H9 (cell line): ENCODE measurements around the gene PEMT. TPM values are rescaled to one million over a fixed set of nuclear protein-coding genes. Genes with fewer than 3 reads are reported as not detected.
A peak's percentile ranks its signal among the peaks of the same experiment; 100 is the strongest.

Experiments
- DNase-seq: peaks from one replicate; pipeline ENCODE4 v3.0.0-alpha.2; 2017
- H2AFZ ChIP-seq: one replicate; pipeline ENCODE4 v1.6.1; 2013; ENCODE audit warnings: mild to moderate bottlenecking, low read length, control low read depth, moderate library complexity
- H2AK5ac ChIP-seq: 2 replicates; pipeline ENCODE4 v1.6.1; 2013; ENCODE audit warnings: low read length, control low read depth, mixed read lengths; ENCODE audit not compliant: insufficient read length
- H2BK120ac ChIP-seq: one replicate; pipeline ENCODE4 v1.6.1; 2013; ENCODE audit warnings: low read depth, mild to moderate bottlenecking, low read length, control low read depth, inconsistent platforms; ENCODE audit not compliant: poor library complexity, severe bottlenecking
- H2BK12ac ChIP-seq: 2 replicates; pipeline ENCODE4 v1.6.1; 2013; ENCODE audit warnings: low read length, control low read depth, mixed read lengths, low read depth; ENCODE audit not compliant: insufficient read length
- H2BK15ac ChIP-seq: 2 replicates; pipeline ENCODE4 v1.6.1; 2013; ENCODE audit warnings: low read depth, low read length, control low read depth
- H2BK20ac ChIP-seq: one replicate; pipeline ENCODE4 v1.6.1; 2013; ENCODE audit warnings: low read depth, mild to moderate bottlenecking, low read length, control low read depth, inconsistent platforms; ENCODE audit not compliant: poor library complexity, severe bottlenecking
- H2BK5ac ChIP-seq: 2 replicates; pipeline ENCODE4 v1.6.1; 2013; ENCODE audit warnings: low read length, control low read depth, mixed read lengths; ENCODE audit not compliant: insufficient read length
- H3K14ac ChIP-seq: 2 replicates; pipeline ENCODE4 v1.6.1; 2013; ENCODE audit warnings: low read length, control low read depth; ENCODE audit not compliant: insufficient read depth
- H3K18ac ChIP-seq: 2 replicates; pipeline ENCODE4 v1.6.1; 2013; ENCODE audit warnings: low read depth, mild to moderate bottlenecking, mixed read lengths, low read length, control low read depth; ENCODE audit not compliant: insufficient read length
- H3K23ac ChIP-seq: 2 replicates; pipeline ENCODE4 v1.6.1; 2013; ENCODE audit warnings: low read length, control low read depth, mixed read lengths, low read depth; ENCODE audit not compliant: insufficient read length
- H3K23me2 ChIP-seq: 2 replicates; pipeline ENCODE4 v1.6.1; 2013; ENCODE audit warnings: low read depth, mild to moderate bottlenecking, mixed read lengths, low read length, control low read depth; ENCODE audit not compliant: insufficient read length, poor library complexity, severe bottlenecking
- H3K27ac ChIP-seq: 2 replicates; pipeline ENCODE4 v1.5.1; 2013; ENCODE audit warnings: low read length, control low read depth, mixed read lengths, low read depth; ENCODE audit not compliant: insufficient read length
- H3K27me3 ChIP-seq: 2 replicates; pipeline ENCODE4 v1.6.1; 2013; ENCODE audit warnings: low read length, control low read depth, inconsistent platforms; ENCODE audit not compliant: insufficient read depth
- H3K4ac ChIP-seq: 2 replicates; pipeline ENCODE4 v1.6.1; 2013; ENCODE audit warnings: low read depth, mild to moderate bottlenecking, control low read depth, inconsistent platforms, low read length, moderate library complexity
- H3K4me1 ChIP-seq: 2 replicates; pipeline ENCODE4 v1.6.1; 2013; ENCODE audit warnings: low read length, control low read depth, inconsistent platforms; ENCODE audit not compliant: insufficient read depth
- H3K4me2 ChIP-seq: 2 replicates; pipeline ENCODE4 v1.6.1; 2013; ENCODE audit warnings: low read length, control low read depth, mixed read lengths; ENCODE audit not compliant: insufficient read length, insufficient read depth
- H3K56ac ChIP-seq: 2 replicates; pipeline ENCODE4 v1.6.1; 2013; ENCODE audit warnings: low read depth, mild to moderate bottlenecking, mixed read lengths, low read length, control low read depth; ENCODE audit not compliant: insufficient read length
- H3K79me1 ChIP-seq: 2 replicates; pipeline ENCODE4 v1.6.1; 2013; ENCODE audit warnings: low read depth, mild to moderate bottlenecking, moderate library complexity, low read length, control low read depth, inconsistent platforms; ENCODE audit not compliant: insufficient read depth, poor library complexity, severe bottlenecking
- H3K79me2 ChIP-seq: 2 replicates; pipeline ENCODE4 v1.6.1; 2013; ENCODE audit warnings: low read length, control low read depth, inconsistent platforms; ENCODE audit not compliant: insufficient read depth
- H3K9ac ChIP-seq: 2 replicates; pipeline ENCODE4 v1.6.1; 2013; ENCODE audit warnings: low read length, control low read depth, mixed read lengths; ENCODE audit not compliant: insufficient read length; ENCODE audit errors: extremely low read depth
- H3K9me3 ChIP-seq: one replicate; pipeline ENCODE4 v1.6.1; 2013; ENCODE audit warnings: low read depth, low read length, inconsistent platforms; ENCODE audit not compliant: control insufficient read depth
- H3T11ph ChIP-seq: one replicate; pipeline ENCODE4 v1.6.1; 2013; ENCODE audit warnings: mild to moderate bottlenecking, low read length, control low read depth, inconsistent platforms
- H4K20me1 ChIP-seq: one replicate; pipeline ENCODE4 v1.6.1; 2013; ENCODE audit not compliant: control insufficient read depth, insufficient read length, insufficient read depth
- H4K5ac ChIP-seq: 2 replicates; pipeline ENCODE4 v1.6.1; 2013; ENCODE audit warnings: low read depth, mild to moderate bottlenecking, mixed read lengths, low read length, control low read depth; ENCODE audit not compliant: insufficient read length
- H4K8ac ChIP-seq: replicated peaks from 2 replicates; pipeline ENCODE4 v1.6.1; 2013; ENCODE audit warnings: low read length, control low read depth, mixed read lengths, low read depth; ENCODE audit not compliant: insufficient read length
- H4K91ac ChIP-seq: 2 replicates; pipeline ENCODE4 v1.6.1; 2013; ENCODE audit warnings: low read depth, mild to moderate bottlenecking, moderate library complexity, mixed read lengths, low read length, control low read depth; ENCODE audit not compliant: insufficient read length
- H3K27ac Mint-ChIP-seq, 3 experiments: 2 replicates in 2 of 3; 3 replicates in 1 of 3; pipeline ENCODE4 v1.8.0; 2020 to 2021; ENCODE audit warnings: mixed read lengths in 3 of 3, mild to moderate bottlenecking in 1 of 3, moderate library complexity in 1 of 3
- H3K27me3 Mint-ChIP-seq: 2 replicates; pipeline ENCODE4 v1.8.0; 2021; ENCODE audit warnings: low read depth, mild to moderate bottlenecking, moderate library complexity, mixed read lengths
- H3K36me3 Mint-ChIP-seq, 3 experiments: 2 replicates in 2 of 3; 3 replicates in 1 of 3; pipeline ENCODE4 v1.8.0; 2020 to 2021; ENCODE audit warnings: low read depth in 3 of 3, mixed read lengths in 3 of 3; ENCODE audit not compliant: insufficient read depth in 1 of 3
- H3K4me1 Mint-ChIP-seq, 2 experiments: 2 replicates each; pipeline ENCODE4 v1.8.0; 2020; ENCODE audit warnings: mixed read lengths in 2 of 2
- H3K4me3 Mint-ChIP-seq, 2 experiments: 2 replicates in 1 of 2; 3 replicates in 1 of 2; pipeline ENCODE4 v1.8.0; 2020 to 2021; ENCODE audit warnings: mild to moderate bottlenecking in 2 of 2, mixed read lengths in 2 of 2, moderate library complexity in 1 of 2
- H3K9me3 Mint-ChIP-seq, 2 experiments: 2 replicates in 1 of 2; 3 replicates in 1 of 2; pipeline ENCODE4 v1.8.0; 2020; ENCODE audit warnings: mild to moderate bottlenecking in 2 of 2, mixed read lengths in 2 of 2, moderate library complexity in 1 of 2
- WGBS: extraction: QIAGEN DNeasy Blood & Tissue Kit; methylation state at CpG from one replicate; pipeline ENCODE4 v1.1.7; 2013; ENCODE audit warnings: missing lambda C conversion rate, low lambda C conversion rate, mixed read lengths; ENCODE audit not compliant: insufficient read length; ENCODE audit errors: extremely low coverage; 5-methylcytosine and 5-hydroxymethylcytosine counted together
- total RNA-seq: library from RNA; stranded (reverse); gene quantifications from 2 replicates; pipeline ENCODE4 v1.2.1, GENCODE V29; 2021
- TF ChIP-seq, protein P1 (sequence below): fragments of 200-600 bp; sonication (generic); conservative IDR thresholded peaks from 3 replicates; pipeline ENCODE4 v1.8.0; 2021; ENCODE audit warnings: antibody characterized with exemption, mild to moderate bottlenecking

PEMT gene
- total RNA-seq, 1 experiment from 2014 or later, result 63.2 TPM

GRCh38 chr17:17554266-17554665, 37.2 kb downstream of the PEMT start:
- H3K27ac Mint-ChIP-seq, result peak overlapping the region in 1 of 3 experiments; percentile 76; a peak in 1 of 7 replicates
- H3K9me3 Mint-ChIP-seq, result no peaks in the 10 kb centered on the region
- H4K8ac ChIP-seq, result no peak overlapping the region
- no peak overlapping the region for H3K9ac ChIP-seq
- no peaks in the 10 kb centered on the region for H3K27me3 Mint-ChIP-seq
- no peak for DNase-seq
- no peak overlapping the region for H3K27ac ChIP-seq
- H3K23me2 ChIP-seq, result no peaks in the 10 kb centered on the region
- no peak overlapping the region for H2BK20ac ChIP-seq
- H3K4me2 ChIP-seq, result no peak overlapping the region
- no peaks in the 10 kb centered on the region for H3K4me1 ChIP-seq
- H2BK5ac ChIP-seq, result no peak overlapping the region
- H3K9me3 ChIP-seq, result no peaks in the 10 kb centered on the region
- no peak overlapping the region for H3K4ac ChIP-seq
- H2AFZ ChIP-seq, result no peak overlapping the region
- no peak overlapping the region for H3T11ph ChIP-seq
- H2BK15ac ChIP-seq, result no peak overlapping the region
- no peak overlapping the region for H2AK5ac ChIP-seq
- H3K4me1 Mint-ChIP-seq, result peaks cover 8 to 12% of the 10 kb centered on the region in 2 experiments; a peak in 3 of 4 replicates
- no peaks in the 10 kb centered on the region for H3K79me2 ChIP-seq
- H3K56ac ChIP-seq, result no peak overlapping the region
- TF ChIP-seq, protein P1, sequence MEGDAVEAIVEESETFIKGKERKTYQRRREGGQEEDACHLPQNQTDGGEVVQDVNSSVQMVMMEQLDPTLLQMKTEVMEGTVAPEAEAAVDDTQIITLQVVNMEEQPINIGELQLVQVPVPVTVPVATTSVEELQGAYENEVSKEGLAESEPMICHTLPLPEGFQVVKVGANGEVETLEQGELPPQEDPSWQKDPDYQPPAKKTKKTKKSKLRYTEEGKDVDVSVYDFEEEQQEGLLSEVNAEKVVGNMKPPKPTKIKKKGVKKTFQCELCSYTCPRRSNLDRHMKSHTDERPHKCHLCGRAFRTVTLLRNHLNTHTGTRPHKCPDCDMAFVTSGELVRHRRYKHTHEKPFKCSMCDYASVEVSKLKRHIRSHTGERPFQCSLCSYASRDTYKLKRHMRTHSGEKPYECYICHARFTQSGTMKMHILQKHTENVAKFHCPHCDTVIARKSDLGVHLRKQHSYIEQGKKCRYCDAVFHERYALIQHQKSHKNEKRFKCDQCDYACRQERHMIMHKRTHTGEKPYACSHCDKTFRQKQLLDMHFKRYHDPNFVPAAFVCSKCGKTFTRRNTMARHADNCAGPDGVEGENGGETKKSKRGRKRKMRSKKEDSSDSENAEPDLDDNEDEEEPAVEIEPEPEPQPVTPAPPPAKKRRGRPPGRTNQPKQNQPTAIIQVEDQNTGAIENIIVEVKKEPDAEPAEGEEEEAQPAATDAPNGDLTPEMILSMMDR, result no peak
- H2BK12ac ChIP-seq, result no peak overlapping the region
- no peaks in the 10 kb centered on the region for H4K20me1 ChIP-seq
- no peak overlapping the region for H3K18ac ChIP-seq
- H4K91ac ChIP-seq, result no peak overlapping the region
- no peak overlapping the region; the same call in 1 of the 2 replicates for H3K14ac ChIP-seq
- no peak overlapping the region for H2BK120ac ChIP-seq
- H3K23ac ChIP-seq, result no peak overlapping the region
- peaks cover 0 to 2% (median 0%) of the 10 kb centered on the region in 3 experiments; a peak in 1 of 7 replicates for H3K36me3 Mint-ChIP-seq
- H3K79me1 ChIP-seq, result no peaks in the 10 kb centered on the region
- no CpG with 5 or more reads among the region's 17 CpGs for WGBS
- H3K4me3 Mint-ChIP-seq, result no peak overlapping the region
- H4K5ac ChIP-seq, result no peak overlapping the region
- no peaks in the 10 kb centered on the region for H3K27me3 ChIP-seq
